Right forelimb (tissue), 1 donor: ENCODE results near the gene CDH13.

ENCODE experiments used
- DNase-seq: peaks from one replicate; pipeline ENCODE4 v3.0.0-alpha.2; 2018

CDH13 gene

GRCh38 chr16:82751020-82751419, 124.3 kb downstream of the CDH13 start:
- DNase-seq, result no peak

- no peak for DNase-seq
Measured at GRCh38 chr16:82752172-82752571, 125.4 kb downstream of the CDH13 start.

- DNase-seq, result no peak
Measured at GRCh38 chr16:82753821-82754220, 127.1 kb downstream of the CDH13 start.

GRCh38 chr16:82754716-82755513, 128.1 kb downstream of the CDH13 start:
- no peak for DNase-seq

DNA sequence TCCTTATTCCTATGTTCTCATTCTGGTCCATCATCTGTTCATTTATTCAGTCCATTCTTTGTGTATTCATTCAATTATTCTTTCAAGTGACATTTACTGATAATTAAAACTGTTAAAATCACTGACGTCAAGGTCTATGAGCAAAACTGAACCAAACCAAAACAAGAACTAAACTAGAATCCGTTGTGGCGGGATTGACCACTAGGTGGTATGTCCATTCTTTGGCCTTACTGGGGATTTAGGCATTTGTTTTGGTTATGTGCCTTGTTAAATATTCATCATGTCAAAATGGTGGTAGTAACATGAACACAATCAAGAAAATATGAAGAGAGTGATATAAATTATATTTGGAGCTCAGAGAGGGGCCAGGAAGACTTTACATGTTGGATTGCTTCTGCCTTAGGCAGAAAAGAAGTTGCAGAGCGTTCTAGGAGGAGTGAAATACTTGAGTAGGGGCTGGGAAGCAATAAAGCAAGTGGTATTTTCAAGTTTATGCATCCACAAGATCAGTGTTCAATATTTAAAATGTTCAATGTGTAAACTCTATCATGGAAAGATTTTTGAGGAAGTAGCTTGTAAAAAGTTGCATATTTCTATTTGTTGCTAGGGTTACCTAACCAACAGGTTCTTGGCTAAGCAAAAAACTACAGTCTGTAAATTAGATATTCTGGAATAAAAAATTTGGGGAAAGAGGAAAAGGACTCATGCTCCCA, 129.0 kb downstream of the CDH13 start:
- DNase-seq, result no peak

- no peak for DNase-seq
Measured at GRCh38 chr16:82756283-82756599, 129.5 kb downstream of the CDH13 start.

DNA sequence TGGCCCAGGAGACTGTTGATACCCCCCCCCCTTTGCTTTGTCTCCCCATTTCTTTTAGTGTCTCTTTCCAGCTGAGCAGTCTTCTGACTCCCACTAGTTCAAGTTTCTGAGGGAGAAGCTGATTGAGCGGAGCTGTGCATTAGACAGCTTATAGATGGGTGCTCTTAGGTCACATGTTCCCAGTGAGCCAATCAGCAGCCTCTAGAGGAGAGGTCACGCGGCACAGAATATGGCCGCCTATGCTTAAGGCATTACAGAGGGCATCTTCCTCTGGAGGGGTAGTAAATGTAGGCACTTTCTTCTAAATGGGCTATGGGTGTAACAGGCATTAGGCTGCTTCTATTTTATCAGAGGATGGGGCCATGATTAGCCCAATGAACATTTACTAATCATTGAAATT, 131.6 kb downstream of the CDH13 start:
- DNase-seq, result no peak

- DNase-seq, result no peak
Measured at GRCh38 chr16:82758904-82759303, 132.1 kb downstream of the CDH13 start.

- no peak for DNase-seq
Measured at GRCh38 chr16:82761236-82761635, 134.5 kb downstream of the CDH13 start.

GRCh38 chr16:82761858-82762257, 135.1 kb downstream of the CDH13 start:
- DNase-seq, result no peak

DNA sequence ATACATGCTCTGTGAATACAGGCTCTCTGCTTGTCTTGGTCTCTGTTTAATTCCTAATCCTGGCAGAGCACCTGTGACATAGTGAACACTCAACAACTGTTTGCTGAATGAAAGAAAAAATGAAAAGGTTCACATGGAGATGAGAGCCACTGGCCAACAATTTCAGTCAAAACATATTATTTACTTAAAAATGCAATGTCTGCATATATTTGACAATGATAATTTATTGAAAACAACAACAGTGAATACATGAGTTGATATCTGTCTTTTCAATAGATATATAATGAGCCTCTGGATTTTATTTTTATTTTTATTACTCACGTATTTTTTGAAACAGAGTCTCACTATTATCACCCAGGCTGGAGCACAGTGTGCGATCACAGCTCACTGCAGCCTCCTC, 136.6 kb downstream of the CDH13 start:
- no peak for DNase-seq

DNA sequence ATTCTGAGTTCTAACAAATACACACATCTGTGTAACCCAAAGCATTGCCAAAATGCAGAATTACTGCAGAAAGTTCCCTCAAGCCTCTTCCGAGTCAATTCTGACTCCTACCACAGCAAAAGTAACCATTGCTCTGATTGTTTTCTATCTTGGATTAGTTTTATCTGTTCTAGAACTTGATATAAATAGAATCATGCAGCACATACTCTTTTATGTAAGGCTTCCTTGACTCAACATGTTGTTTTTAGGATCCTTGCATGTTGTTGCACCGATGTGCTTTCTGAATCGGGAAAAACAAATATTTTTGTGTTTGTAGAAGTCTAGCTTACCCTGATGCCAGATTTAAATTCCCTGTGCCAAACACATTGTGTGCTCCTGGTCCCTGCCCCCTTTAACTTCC, 140.4 kb downstream of the CDH13 start:
- no peak for DNase-seq

DNA sequence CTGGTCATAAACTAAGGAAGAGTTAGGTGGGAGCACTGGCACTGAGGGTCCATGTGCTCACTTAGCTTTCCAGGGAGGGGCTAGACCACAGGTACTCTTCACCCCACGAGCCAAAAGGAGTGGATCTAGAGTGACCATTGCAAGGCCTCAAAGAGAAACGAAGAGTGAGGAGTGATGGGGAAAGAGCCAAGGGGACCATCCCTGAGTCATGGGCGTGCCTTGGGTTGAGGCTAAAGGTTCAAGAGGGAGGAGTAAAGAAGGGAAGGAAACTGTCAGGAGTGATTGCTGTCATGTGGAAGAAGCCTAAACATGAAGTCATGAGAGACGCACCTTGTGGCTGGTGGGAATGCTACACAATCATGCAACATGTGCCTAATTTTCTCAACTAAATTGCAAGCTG, 141.0 kb downstream of the CDH13 start:
- DNase-seq, result no peak

GRCh38 chr16:82769845-82770244, 143.1 kb downstream of the CDH13 start:
- no peak for DNase-seq

GRCh38 chr16:82772215-82772614, 145.4 kb downstream of the CDH13 start:
- no peak for DNase-seq

- DNase-seq, result no peak
Measured at GRCh38 chr16:82773018-82773417, 146.2 kb downstream of the CDH13 start.

DNA sequence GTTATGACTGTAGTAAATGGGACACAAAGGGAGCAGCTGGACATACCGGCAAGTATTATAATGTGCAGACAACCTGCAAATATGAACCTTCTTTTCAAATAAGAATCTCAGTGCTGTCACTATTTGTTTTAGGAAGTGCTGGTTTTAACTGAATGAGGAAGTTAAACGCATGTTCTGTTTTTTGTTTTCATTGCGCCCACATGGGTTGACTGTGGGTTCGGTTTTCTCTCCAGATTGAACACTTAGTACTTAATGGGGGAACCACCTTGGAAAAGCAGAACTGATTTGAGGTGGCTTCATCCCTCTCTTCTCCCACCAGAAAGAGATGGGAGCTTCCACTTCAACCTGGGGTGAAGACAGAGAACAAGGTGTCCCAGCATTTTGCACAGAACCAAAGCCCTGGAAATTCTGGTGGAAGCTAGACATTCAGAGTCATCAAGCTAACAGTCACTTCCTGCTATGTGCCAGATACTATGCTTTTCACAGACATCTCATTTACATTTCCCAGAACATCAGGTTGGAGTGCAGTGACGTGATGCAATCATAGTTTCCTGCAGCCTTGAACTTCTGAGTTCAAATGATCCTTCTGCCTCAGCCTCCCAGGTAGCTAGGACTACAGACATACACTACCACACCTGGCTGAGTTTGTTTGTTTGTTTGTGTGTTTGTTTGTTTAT, 149.8 kb downstream of the CDH13 start:
- no peak for DNase-seq

- DNase-seq, result peak; percentile 53
Measured at GRCh38 chr16:82782715-82783251, 156.0 kb downstream of the CDH13 start.

DNA sequence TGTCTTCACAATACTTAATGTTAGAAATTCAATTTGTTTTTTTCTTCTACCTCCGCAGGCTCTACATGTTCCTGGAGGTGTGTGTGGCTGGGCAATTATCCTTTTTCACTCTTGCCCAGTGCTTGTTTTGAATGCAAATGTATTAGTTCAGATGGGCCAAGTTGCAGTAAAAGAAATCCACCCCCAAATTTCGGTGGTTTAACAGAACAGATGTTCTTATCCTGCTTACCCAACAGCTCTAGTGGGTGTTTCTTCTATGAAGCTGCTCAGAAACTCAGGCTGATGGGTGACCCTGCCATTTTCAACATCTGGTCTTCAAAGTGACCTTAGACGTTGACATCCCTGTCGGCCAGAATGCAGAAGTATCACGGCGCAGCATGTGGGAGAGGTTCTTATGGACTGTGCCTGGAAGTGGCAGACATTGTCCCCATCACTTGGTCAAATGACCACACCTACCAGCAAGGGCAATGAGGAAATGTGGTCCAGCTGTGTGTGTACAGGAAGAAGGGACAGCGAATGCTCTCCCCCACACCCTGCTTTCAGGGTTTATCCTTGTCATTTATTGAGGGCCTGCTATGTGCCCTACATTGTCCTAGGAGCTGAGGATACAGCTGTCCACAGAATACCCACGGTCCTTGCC, 157.3 kb downstream of the CDH13 start:
- no peak for DNase-seq

GRCh38 chr16:82784573-82784968, 157.8 kb downstream of the CDH13 start:
- no peak for DNase-seq

- no peak for DNase-seq
Measured at GRCh38 chr16:82788225-82788624, 161.5 kb downstream of the CDH13 start.

GRCh38 chr16:82788919-82789318, 162.2 kb downstream of the CDH13 start:
- no peak for DNase-seq

DNA sequence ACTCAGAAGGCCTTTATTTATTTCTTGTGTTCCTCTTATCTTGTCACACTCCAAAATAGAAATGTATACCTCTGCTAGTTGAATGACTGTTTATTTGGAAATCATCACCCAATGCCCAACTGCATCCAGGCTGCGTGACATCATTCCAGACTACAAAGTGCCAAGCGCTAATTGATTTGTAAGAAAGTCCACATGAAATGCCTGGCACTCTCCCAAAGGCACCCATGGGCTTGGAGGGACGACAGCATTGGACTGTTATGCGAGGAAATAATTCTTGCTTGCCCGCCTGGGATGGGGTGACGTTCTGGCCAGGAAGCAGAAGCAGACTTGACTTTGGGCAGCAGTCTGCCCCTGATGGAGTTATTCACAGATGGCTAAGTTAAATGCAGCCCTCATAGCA, 165.9 kb downstream of the CDH13 start:
- no peak for DNase-seq
